GM12801 (cell line): Measurements from ENCODE around the gene LAMA5.

Experiments used
- TF ChIP-seq, protein P1 (sequence below): IDR thresholded peaks from one replicate; pipeline ENCODE4 v1.5.1; 2011; ENCODE audit warnings: control low read depth; ENCODE audit not compliant: insufficient read length; ENCODE audit errors: extremely low read depth

LAMA5 gene, protein sequence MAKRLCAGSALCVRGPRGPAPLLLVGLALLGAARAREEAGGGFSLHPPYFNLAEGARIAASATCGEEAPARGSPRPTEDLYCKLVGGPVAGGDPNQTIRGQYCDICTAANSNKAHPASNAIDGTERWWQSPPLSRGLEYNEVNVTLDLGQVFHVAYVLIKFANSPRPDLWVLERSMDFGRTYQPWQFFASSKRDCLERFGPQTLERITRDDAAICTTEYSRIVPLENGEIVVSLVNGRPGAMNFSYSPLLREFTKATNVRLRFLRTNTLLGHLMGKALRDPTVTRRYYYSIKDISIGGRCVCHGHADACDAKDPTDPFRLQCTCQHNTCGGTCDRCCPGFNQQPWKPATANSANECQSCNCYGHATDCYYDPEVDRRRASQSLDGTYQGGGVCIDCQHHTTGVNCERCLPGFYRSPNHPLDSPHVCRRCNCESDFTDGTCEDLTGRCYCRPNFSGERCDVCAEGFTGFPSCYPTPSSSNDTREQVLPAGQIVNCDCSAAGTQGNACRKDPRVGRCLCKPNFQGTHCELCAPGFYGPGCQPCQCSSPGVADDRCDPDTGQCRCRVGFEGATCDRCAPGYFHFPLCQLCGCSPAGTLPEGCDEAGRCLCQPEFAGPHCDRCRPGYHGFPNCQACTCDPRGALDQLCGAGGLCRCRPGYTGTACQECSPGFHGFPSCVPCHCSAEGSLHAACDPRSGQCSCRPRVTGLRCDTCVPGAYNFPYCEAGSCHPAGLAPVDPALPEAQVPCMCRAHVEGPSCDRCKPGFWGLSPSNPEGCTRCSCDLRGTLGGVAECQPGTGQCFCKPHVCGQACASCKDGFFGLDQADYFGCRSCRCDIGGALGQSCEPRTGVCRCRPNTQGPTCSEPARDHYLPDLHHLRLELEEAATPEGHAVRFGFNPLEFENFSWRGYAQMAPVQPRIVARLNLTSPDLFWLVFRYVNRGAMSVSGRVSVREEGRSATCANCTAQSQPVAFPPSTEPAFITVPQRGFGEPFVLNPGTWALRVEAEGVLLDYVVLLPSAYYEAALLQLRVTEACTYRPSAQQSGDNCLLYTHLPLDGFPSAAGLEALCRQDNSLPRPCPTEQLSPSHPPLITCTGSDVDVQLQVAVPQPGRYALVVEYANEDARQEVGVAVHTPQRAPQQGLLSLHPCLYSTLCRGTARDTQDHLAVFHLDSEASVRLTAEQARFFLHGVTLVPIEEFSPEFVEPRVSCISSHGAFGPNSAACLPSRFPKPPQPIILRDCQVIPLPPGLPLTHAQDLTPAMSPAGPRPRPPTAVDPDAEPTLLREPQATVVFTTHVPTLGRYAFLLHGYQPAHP (N-terminal part only)

DNA sequence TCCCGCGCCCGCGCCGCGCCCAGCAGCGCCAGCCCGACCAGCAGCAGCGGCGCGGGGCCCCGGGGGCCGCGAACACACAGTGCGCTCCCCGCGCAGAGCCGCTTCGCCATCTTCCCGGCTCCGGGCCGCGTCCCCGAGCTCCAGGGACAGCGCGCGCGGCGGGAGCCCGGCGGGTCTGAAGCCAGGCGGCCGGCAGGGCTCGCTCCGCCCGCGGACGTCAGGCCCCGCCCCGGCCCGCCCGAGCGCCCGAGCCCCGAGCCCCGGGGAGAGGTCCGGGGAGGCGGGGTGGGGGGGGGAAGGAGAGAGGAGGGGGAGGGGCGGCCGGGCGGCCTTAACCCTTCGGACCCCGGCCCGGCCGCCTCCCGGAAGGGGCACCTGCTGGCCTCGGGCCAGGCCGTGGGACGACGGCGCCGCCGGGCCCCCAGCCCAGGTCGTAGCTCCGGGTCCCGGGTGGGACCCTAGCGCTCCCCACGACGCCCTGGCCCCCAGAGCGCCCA is at the start of gene LAMA5:
Gene LAMA5 (minus strand): TSS at position 177 of the 497 bp plus-strand sequence. CDS start 67 bp downstream, at position 110.
- TF ChIP-seq, protein P1, sequence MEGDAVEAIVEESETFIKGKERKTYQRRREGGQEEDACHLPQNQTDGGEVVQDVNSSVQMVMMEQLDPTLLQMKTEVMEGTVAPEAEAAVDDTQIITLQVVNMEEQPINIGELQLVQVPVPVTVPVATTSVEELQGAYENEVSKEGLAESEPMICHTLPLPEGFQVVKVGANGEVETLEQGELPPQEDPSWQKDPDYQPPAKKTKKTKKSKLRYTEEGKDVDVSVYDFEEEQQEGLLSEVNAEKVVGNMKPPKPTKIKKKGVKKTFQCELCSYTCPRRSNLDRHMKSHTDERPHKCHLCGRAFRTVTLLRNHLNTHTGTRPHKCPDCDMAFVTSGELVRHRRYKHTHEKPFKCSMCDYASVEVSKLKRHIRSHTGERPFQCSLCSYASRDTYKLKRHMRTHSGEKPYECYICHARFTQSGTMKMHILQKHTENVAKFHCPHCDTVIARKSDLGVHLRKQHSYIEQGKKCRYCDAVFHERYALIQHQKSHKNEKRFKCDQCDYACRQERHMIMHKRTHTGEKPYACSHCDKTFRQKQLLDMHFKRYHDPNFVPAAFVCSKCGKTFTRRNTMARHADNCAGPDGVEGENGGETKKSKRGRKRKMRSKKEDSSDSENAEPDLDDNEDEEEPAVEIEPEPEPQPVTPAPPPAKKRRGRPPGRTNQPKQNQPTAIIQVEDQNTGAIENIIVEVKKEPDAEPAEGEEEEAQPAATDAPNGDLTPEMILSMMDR, result no peak

DNA sequence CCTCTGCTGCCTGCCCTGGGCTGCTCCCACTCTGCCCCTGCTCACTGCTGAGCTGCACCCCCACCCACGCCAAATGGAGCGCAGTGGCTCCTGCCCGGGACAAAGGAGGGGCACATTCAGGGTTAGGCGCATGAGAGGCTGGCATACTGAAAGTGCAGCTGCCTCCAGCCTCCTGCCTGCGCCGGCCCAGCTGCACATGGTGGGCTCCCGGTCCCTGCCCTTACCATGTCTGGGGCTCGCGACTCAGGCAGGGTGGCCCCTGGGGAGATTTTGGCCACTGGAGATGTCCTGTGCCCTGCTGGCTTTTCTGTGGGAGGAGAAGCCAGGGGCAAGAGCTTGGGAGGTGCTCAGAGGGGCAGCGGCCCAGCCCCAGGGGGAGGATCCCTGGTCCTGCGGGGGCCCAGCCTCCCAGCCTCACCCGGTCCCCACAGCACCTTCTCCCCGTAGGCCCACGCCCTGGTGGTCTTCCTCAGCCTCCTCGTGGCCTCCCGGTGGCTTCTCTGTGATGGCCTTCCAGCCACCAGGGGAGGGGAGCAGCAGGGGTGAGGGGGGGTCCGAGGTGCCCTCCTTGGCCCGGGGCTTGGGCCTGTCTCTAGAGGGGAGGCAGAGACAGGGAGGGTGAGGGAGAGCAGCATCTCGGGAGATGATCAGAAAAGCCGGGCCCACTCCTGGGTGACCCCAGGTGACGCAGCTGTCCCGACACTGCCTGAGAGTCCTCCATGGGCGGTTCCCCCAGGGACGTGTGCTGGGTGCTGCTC is 48.4 kb upstream of the LAMA5 start:
- TF ChIP-seq, protein P1, result no peak

DNA sequence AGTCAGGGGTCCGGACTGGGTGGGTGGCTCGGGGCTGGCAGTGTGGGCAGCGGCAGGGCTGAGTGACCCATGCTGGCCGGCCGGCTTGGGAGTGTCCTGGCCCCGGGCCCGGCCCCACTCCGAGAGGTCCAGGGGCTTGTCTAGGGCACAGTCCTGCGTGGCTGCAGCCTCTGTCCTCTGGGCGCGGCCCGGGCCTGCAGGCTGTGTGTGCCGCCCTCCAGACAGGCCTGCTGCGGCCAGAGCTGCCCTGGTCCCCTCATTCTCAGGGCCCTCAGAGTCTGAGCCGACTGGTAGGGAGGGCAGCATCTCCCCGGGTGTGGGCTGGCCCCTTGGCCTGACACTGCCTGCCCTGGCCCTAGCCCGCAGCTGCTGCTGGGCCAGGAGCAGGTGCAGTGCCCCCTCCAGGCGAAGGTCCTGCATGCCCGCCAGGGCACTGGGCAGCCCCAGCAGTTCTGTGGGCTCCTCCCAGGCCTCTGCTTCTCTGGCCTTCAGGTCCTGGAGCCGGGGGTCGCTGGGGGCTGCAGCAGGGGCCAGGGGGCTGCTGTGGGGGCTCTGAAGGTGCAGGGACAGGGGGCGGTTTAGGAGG is 46.9 kb upstream of the LAMA5 start:
- TF ChIP-seq, protein P1, result no peak

DNA sequence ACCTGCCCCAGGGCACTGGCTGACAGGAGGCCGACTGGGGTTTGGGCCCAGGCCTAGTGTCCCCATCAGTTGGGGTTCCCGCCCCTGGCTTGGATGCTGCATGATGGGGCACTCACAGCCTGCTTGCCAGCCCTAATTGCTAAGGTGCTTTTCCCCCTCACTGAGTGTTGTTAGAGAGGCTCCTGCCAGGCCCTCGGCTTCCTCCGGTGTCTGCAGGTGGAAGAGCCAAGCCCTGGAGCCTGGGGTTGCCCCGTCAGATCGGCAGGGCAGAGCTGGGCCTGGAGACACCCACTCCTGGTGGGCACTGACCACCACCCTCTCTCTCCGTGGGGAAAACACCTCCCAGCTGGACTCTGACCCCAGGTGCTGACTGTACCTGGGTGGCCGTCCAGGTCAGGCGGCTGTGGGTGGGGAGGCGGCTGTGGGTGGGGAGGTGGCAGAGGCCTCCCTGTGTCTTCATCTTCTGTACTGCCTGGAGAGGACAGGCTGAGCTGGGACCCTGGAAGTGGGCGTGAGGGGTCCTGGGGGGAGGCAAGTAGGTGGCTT is 46.0 kb upstream of the LAMA5 start:
- TF ChIP-seq, protein P1, result no peak

DNA sequence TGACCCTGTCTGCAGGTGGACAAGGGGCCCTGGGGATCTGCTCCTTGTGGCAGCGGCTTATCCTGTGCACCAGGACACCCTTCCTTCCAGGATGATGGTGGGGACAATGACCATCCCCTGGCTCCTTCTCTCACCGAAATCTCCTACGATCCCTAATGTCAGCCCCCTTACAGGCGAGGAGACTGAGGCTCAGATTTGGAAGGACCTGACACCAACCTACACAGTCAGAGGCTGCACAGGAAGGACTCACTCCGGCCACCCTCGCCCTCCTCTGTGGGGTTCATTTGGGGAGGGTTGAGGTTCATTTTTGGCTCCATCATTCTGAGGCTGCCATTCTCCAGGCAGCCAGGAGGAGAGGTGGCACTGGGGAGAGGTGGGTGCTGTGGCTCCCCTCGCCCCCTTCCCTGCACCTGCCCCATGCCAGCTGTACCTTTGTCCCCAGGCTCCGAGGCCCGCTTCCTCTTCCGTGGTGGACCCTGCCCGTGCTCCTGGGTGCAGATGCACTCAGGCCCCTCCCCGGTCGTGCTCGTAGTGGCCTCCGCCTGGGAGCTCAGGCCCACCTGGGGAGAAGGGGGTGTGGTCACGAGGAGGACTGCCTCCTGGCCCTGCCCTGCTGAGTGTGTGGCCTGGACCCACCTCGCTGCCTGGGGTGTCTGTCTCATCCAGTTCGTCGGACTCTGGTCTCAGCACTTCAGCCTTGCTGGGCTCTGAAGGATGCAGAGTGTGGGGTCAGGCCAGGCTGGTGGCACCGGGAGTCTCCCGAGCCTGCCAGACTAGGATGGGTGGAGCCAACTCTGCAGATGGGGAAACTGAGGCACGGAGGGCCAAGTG is 45.3 kb upstream of the LAMA5 start:
- TF ChIP-seq, protein P1, result no peak
